Breast epithelium (tissue), 3 donors: ENCODE measurements around the gene ROCK1. TPM values are rescaled to one million over a fixed set of nuclear protein-coding genes. Genes with fewer than 3 reads are reported as not detected.

ENCODE experiments used
- total RNA-seq, 3 donors: library from RNA; depleted of rRNA; stranded (reverse); fragments of >200 nt; gene quantifications; one replicate each; pipeline ENCODE4 v1.1.0, GENCODE V29; 2016

ROCK1 gene
- total RNA-seq, 3 donors from 2014 or later = 79.3 to 99.2 (median 86.6) TPM

Other genes with a start within 250 kb of the ROCK1 start
- 10 to 100 TPM in 1 of 3 donors, 1 to 10 TPM in 2; 6.6 to 75.7 (median 8.9) TPM for gene GREB1L, start 130.4 kb upstream of the ROCK1 start, total RNA-seq